T-helper 1 cell treated with Interleukin-12 subunit alpha and Interleukin-12 subunit beta and Interleukin-4 antibody, amounts not matched to agents 30 μg/mL and 1 μg/mL, for 36 hours (primary cell): Measurements from ENCODE around the gene HMGB4.

Experiments
- H3K27ac Mint-ChIP-seq: one replicate; pipeline ENCODE4 v1.8.0; 2021; ENCODE audit warnings: mild to moderate bottlenecking, mixed read lengths
- H3K27me3 Mint-ChIP-seq: one replicate; pipeline ENCODE4 v1.8.0; 2021; ENCODE audit warnings: low read depth, mixed read lengths
- H3K36me3 Mint-ChIP-seq: one replicate; pipeline ENCODE4 v1.8.0; 2021; ENCODE audit warnings: low read depth, mixed read lengths
- H3K4me1 Mint-ChIP-seq: one replicate; pipeline ENCODE4 v1.8.0; 2021; ENCODE audit warnings: low read depth, mixed read lengths
- H3K4me3 Mint-ChIP-seq: one replicate; pipeline ENCODE4 v1.8.0; 2021; ENCODE audit warnings: mild to moderate bottlenecking, moderate library complexity, mixed read lengths
- H3K9me3 Mint-ChIP-seq: one replicate; pipeline ENCODE4 v1.8.0; 2021; ENCODE audit warnings: mixed read lengths

The HMGB4 gene

GRCh38 chr1:33864460-33865389, 846 bp downstream of the HMGB4 start:
- H3K4me1 Mint-ChIP-seq = peaks cover 4% of the 10 kb centered on the region
- H3K27ac Mint-ChIP-seq = no peak overlapping the region
- H3K27me3 Mint-ChIP-seq = no peaks in the 10 kb centered on the region
- H3K9me3 Mint-ChIP-seq = no peaks in the 10 kb centered on the region
- H3K36me3 Mint-ChIP-seq = no peaks in the 10 kb centered on the region
- no peak overlapping the region for H3K4me3 Mint-ChIP-seq

- peaks cover 4% of the 10 kb centered on the region for H3K4me1 Mint-ChIP-seq
- no peak overlapping the region for H3K4me3 Mint-ChIP-seq
- H3K27ac Mint-ChIP-seq = no peak overlapping the region
- H3K36me3 Mint-ChIP-seq = no peaks in the 10 kb centered on the region
- no peaks in the 10 kb centered on the region for H3K27me3 Mint-ChIP-seq
- H3K9me3 Mint-ChIP-seq = no peaks in the 10 kb centered on the region
Measured at GRCh38 chr1:33866281-33866680, 2.4 kb downstream of the HMGB4 start.

GRCh38 chr1:33867684-33868083, 3.8 kb downstream of the HMGB4 start:
- Mint-ChIP-seq H3K4me1 (peaks cover 4% of the 10 kb centered on the region), H3K4me3 (no peak overlapping the region), H3K36me3 (no peaks in the 10 kb centered on the region), H3K9me3 (no peaks in the 10 kb centered on the region), H3K27ac (no peak overlapping the region), H3K27me3 (no peaks in the 10 kb centered on the region)

GRCh38 chr1:33872275-33872674, 8.4 kb downstream of the HMGB4 start:
- no peak overlapping the region for H3K4me3 Mint-ChIP-seq
- H3K4me1 Mint-ChIP-seq = peaks cover 4% of the 10 kb centered on the region
- H3K27ac Mint-ChIP-seq = no peak overlapping the region
- no peaks in the 10 kb centered on the region for H3K36me3 Mint-ChIP-seq
- H3K27me3 Mint-ChIP-seq = no peaks in the 10 kb centered on the region
- no peaks in the 10 kb centered on the region for H3K9me3 Mint-ChIP-seq

- Mint-ChIP-seq H3K36me3 (no peaks in the 10 kb centered on the region), H3K4me3 (no peak overlapping the region), H3K9me3 (no peaks in the 10 kb centered on the region), H3K4me1 (peaks cover 3% of the 10 kb centered on the region), H3K27ac (no peak overlapping the region), H3K27me3 (no peaks in the 10 kb centered on the region)
Measured at GRCh38 chr1:33872683-33873082, 8.8 kb downstream of the HMGB4 start.

GRCh38 chr1:33874636-33875035, 10.8 kb downstream of the HMGB4 start:
- H3K36me3 Mint-ChIP-seq = no peaks in the 10 kb centered on the region
- H3K9me3 Mint-ChIP-seq = no peaks in the 10 kb centered on the region
- no peak overlapping the region for H3K27ac Mint-ChIP-seq
- H3K27me3 Mint-ChIP-seq = no peaks in the 10 kb centered on the region
- H3K4me3 Mint-ChIP-seq = no peak overlapping the region
- H3K4me1 Mint-ChIP-seq = no peaks in the 10 kb centered on the region

- H3K9me3 Mint-ChIP-seq = no peaks in the 10 kb centered on the region
- H3K36me3 Mint-ChIP-seq = no peaks in the 10 kb centered on the region
- no peak overlapping the region for H3K27ac Mint-ChIP-seq
- H3K4me1 Mint-ChIP-seq = no peaks in the 10 kb centered on the region
- H3K27me3 Mint-ChIP-seq = no peaks in the 10 kb centered on the region
- no peak overlapping the region for H3K4me3 Mint-ChIP-seq
Measured at GRCh38 chr1:33875862-33876261, 12.0 kb downstream of the HMGB4 start.

- H3K9me3 Mint-ChIP-seq = no peaks in the 10 kb centered on the region
- H3K4me3 Mint-ChIP-seq = no peak overlapping the region
- no peaks in the 10 kb centered on the region for H3K4me1 Mint-ChIP-seq
- no peaks in the 10 kb centered on the region for H3K36me3 Mint-ChIP-seq
- H3K27ac Mint-ChIP-seq = no peak overlapping the region
- no peaks in the 10 kb centered on the region for H3K27me3 Mint-ChIP-seq
Measured at GRCh38 chr1:33876970-33877650, 13.2 kb downstream of the HMGB4 start.

- no peaks in the 10 kb centered on the region for H3K27me3 Mint-ChIP-seq
- H3K4me3 Mint-ChIP-seq = no peak overlapping the region
- H3K27ac Mint-ChIP-seq = no peak overlapping the region
- no peaks in the 10 kb centered on the region for H3K9me3 Mint-ChIP-seq
- no peaks in the 10 kb centered on the region for H3K36me3 Mint-ChIP-seq
- H3K4me1 Mint-ChIP-seq = no peaks in the 10 kb centered on the region
Measured at GRCh38 chr1:33878392-33878791, 14.5 kb downstream of the HMGB4 start.

GRCh38 chr1:33880305-33880704, 16.4 kb downstream of the HMGB4 start:
- Mint-ChIP-seq H3K27ac (no peak overlapping the region), H3K9me3 (no peaks in the 10 kb centered on the region), H3K4me1 (no peaks in the 10 kb centered on the region), H3K4me3 (no peak overlapping the region), H3K27me3 (no peaks in the 10 kb centered on the region), H3K36me3 (no peaks in the 10 kb centered on the region)

- H3K9me3 Mint-ChIP-seq = no peaks in the 10 kb centered on the region
- no peak overlapping the region for H3K4me3 Mint-ChIP-seq
- H3K27me3 Mint-ChIP-seq = no peaks in the 10 kb centered on the region
- H3K36me3 Mint-ChIP-seq = no peaks in the 10 kb centered on the region
- H3K4me1 Mint-ChIP-seq = no peaks in the 10 kb centered on the region
- H3K27ac Mint-ChIP-seq = no peak overlapping the region
Measured at GRCh38 chr1:33886496-33886895, 22.6 kb downstream of the HMGB4 start.

GRCh38 chr1:33893147-33893830, 29.4 kb downstream of the HMGB4 start:
- Mint-ChIP-seq H3K27ac (no peak overlapping the region), H3K27me3 (no peaks in the 10 kb centered on the region), H3K4me1 (no peaks in the 10 kb centered on the region), H3K9me3 (no peaks in the 10 kb centered on the region), H3K36me3 (no peaks in the 10 kb centered on the region), H3K4me3 (no peak overlapping the region)

GRCh38 chr1:33895396-33895795, 31.5 kb downstream of the HMGB4 start:
- Mint-ChIP-seq H3K4me1 (no peaks in the 10 kb centered on the region), H3K36me3 (no peaks in the 10 kb centered on the region), H3K9me3 (no peaks in the 10 kb centered on the region), H3K4me3 (no peak overlapping the region), H3K27ac (no peak overlapping the region), H3K27me3 (no peaks in the 10 kb centered on the region)

- H3K4me3 Mint-ChIP-seq = no peak overlapping the region
- H3K27ac Mint-ChIP-seq = no peak overlapping the region
- H3K4me1 Mint-ChIP-seq = no peaks in the 10 kb centered on the region
- no peaks in the 10 kb centered on the region for H3K9me3 Mint-ChIP-seq
- no peaks in the 10 kb centered on the region for H3K36me3 Mint-ChIP-seq
- H3K27me3 Mint-ChIP-seq = no peaks in the 10 kb centered on the region
Measured at GRCh38 chr1:33895976-33896375, 32.1 kb downstream of the HMGB4 start.
